UCSD-AML1 (cell line): ENCODE measurements around the gene KIAA0753.

Experiments used
- DNase-seq: peaks from one replicate; lab custom pipeline; 2025; ENCODE audit not compliant: unreplicated experiment; lab: John Stamatoyannopoulos, UW

KIAA0753 gene

GRCh38 chr17:6640536-6641246, at the start of gene KIAA0753, which contains the start of gene TXNDC17:
Gene KIAA0753 (minus strand): TSS chr17:6640711. CDS start chr17:6635103, 5,608 bp downstream.
Gene TXNDC17 (plus strand): TSS chr17:6641060. CDS start chr17:6641083, 23 bp downstream.
- DNase-seq: peak; percentile 92

- DNase-seq: no peak
These were observed 48.4 kb upstream of the KIAA0753 start for GRCh38 chr17:6688944-6689343.

DNA sequence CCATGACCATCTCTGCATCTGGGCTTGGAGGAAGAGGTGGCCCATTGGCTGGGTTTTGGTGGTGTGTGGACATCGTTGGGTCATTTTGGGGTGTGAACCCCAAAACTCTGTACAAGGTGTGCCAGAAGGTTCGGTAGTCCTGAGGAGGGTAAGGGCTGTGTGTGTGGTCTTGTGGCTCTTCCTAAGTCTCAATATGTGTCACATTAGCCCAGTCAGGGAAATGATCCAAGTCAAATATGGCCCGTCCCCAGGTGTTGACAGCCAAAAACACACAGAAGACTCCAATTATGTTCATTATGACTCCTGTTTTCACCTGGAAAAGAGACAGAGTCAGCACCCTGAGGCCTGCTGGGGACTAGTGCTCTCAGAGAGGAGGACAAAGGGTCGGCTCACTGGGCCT, 45.5 kb upstream of the KIAA0753 start:
- DNase-seq: no peak

DNA sequence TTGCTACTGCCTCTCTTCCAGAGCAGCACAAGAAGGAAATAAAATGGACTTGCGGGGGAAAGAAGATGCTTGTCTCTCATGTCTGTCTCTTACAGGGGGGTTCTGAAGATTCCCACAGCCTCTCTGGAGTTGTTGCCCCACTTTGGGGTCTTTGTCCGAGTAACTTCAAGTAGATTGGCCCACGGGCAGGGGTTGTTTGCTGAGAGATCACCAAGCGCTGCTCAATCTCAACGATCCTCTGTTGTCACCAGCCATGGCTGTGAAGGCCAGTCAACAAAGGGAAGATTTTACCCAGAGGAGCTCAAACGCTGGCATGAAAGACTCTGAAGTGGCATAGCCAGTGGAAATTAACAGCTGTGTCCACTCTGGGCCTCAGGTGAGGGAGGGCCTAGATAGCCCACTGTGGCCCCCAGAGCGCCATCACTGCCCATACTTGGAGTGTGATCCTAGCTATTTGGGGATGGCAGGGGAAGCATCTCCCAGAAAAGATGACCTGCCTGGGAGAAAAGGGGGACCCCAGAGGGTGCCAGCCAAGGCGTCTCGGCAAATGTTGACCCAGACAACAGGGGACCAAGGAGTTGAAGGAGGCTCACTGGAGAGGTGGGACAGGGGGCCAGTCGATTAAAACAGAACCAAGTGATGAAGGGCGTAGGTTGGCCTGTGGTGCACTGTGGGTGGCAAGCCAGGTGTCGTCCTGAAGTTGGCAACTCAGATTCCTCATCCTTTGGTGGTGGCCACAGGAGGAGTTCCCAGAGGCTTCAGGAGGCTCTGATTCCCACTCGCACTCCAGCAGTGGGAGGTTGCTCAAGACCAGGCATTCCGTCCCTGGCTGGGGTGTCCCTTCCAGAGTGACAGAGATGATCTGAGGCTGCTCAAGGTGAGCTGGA, 44.6 kb upstream of the KIAA0753 start:
- DNase-seq: no peak

DNA sequence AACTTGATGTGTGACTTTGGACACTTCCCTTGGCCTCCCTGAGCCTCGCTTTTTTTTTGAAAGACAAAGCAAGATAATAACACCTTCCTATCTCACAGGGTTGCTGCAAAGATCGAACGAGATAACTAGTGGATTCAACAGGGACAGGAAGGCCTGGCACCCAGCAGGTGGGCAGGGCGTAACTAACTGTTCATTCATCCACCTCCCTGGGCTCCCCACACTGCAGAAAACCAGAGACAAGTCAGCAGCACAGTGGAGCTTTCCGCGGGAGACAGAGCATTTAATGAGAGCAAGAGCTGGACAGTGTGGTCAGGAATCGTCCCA, 43.9 kb upstream of the KIAA0753 start:
- no peak for DNase-seq

DNA sequence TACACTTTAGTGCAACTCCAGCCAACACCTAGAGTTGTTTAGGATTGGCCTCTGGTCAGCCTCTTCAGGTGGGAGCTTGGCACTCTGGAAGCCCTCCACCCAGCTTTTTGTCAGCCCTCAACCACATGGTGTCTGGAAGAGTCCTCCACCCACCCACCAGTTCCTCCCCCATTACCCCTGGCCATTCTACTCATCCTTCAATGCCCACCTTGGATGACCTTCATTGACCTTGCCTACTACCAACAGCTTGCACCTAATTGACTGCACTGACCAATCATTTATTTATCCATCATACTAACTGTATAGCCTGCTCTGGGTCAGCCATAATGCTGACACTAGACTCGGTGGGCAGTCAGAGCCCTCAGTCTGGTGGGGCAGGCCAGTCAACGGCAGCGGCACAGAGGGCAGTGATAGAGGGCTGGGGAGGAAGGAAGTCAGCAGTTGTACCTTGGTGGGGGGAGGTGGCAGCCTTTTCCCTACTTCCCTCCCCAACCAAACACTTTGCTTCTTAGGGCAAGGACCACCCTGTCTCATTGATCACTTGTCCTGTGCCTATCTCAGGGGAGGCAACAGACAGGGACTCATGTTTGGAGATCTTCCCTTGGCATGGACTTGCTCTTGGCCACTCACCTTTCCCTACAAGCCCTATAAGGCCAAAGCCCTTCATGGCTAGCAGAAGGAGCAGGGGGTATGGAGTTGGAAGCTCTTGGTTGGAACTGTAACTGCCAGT, 43.4 kb upstream of the KIAA0753 start:
- no peak for DNase-seq

GRCh38 chr17:6683081-6683684, 42.7 kb upstream of the KIAA0753 start:
- DNase-seq: no peak

GRCh38 chr17:6682339-6682738, 41.8 kb upstream of the KIAA0753 start:
- DNase-seq: no peak

GRCh38 chr17:6681671-6682070, 41.2 kb upstream of the KIAA0753 start:
- DNase-seq: no peak

- DNase-seq: no peak
These were observed 40.7 kb upstream of the KIAA0753 start for GRCh38 chr17:6681176-6681575.

DNA sequence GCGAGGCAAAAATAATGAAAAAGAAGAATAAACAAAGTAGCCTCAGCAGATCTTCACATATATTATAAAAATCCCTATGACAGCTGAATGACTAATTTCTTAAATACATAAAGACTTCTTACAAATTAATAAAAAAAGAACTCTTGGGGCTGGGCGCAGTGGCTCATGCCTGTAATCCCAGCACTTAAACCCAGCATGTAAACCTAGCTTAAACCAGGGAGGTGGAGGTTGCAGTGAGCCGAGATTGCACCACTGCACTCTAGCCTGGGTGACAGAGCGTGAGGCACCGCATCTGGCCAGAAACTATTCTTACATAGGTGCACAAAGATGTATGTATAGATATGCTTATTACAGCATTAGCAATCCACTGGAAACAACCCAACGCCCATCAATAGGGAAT, 38.7 kb upstream of the KIAA0753 start:
- no peak for DNase-seq

GRCh38 chr17:6677946-6678345, 37.4 kb upstream of the KIAA0753 start:
- no peak for DNase-seq

GRCh38 chr17:6677158-6677831, 36.8 kb upstream of the KIAA0753 start:
- peak; percentile 44 for DNase-seq

- DNase-seq: no peak
These were observed 36.3 kb upstream of the KIAA0753 start for GRCh38 chr17:6676802-6677157.

- DNase-seq: no peak
These were observed 34.8 kb upstream of the KIAA0753 start for GRCh38 chr17:6675201-6675825.

GRCh38 chr17:6674586-6674985, 34.1 kb upstream of the KIAA0753 start:
- DNase-seq: no peak

DNA sequence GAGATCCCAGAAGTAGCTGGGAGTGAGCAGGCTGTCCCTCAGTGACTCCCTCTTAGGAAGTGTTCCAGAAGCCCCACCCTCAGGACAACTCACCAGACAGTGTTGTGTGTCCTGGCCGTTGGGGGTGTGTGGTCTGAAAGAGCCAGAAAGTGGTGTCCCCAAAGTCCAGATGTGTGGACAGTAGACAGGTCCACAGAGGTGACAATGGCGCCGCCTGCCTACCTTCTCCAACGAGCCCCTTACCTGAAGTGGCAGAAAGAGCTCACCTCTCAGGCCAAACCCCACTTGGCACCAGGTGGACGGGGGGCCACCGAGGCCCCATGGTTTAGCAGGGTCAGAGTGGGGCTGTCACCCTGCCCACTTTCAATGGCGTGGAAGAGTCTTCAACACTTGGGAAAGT, 30.9 kb upstream of the KIAA0753 start:
- DNase-seq: no peak

DNA sequence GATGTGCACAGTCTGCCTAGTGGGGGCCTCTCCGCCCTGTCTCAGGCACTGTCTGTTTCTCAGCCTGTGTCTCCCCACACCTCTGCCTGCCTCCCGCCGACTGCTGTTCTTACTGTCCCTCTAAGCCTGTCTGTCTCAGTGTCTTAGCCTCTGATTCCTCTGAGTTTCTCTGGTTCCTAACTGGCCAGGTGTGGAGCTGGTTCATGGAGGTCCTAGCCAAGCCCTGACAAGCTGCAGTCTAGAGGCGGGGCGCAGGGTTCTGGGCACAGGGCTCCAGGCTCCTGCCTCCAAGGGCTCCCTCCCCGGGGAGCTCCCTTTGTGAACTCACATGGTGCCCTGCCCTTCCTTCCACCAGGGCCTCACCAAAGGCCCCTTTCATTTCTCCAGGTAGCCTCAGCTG, 30.5 kb upstream of the KIAA0753 start:
- no peak for DNase-seq

- no peak for DNase-seq
These were observed 30.1 kb upstream of the KIAA0753 start for GRCh38 chr17:6670571-6670970.

GRCh38 chr17:6669479-6670212, 29.1 kb upstream of the KIAA0753 start:
- DNase-seq: no peak
